CD1c-positive myeloid dendritic cell (primary cell): ENCODE measurements around the gene HMCN2.

Source experiments
- DNase-seq: peaks from one replicate; pipeline ENCODE4 v3.0.0-alpha.2; 2016; ENCODE audit errors: extremely low spot score

The HMCN2 gene

GRCh38 chr9:130411566-130411915, 146.0 kb downstream of the HMCN2 start:
- no peak for DNase-seq

- DNase-seq, result no peak
Observed at GRCh38 chr9:130414081-130414731, 148.6 kb downstream of the HMCN2 start.

GRCh38 chr9:130414910-130415746, 149.6 kb downstream of the HMCN2 start:
- DNase-seq, result peak; percentile 45

- DNase-seq, result no peak
Observed at GRCh38 chr9:130417602-130418001, 152.0 kb downstream of the HMCN2 start.

GRCh38 chr9:130418776-130419175, 153.2 kb downstream of the HMCN2 start:
- DNase-seq, result no peak

GRCh38 chr9:130419521-130420035, 154.0 kb downstream of the HMCN2 start:
- no peak for DNase-seq

- no peak for DNase-seq
Observed at GRCh38 chr9:130421154-130421801, 155.7 kb downstream of the HMCN2 start.

GRCh38 chr9:130421802-130422276, 156.3 kb downstream of the HMCN2 start:
- DNase-seq, result no peak

GRCh38 chr9:130422546-130422945, 157.0 kb downstream of the HMCN2 start:
- no peak for DNase-seq

GRCh38 chr9:130423272-130423671, 157.7 kb downstream of the HMCN2 start:
- DNase-seq, result no peak

- DNase-seq, result no peak
Observed at GRCh38 chr9:130424595-130425454, 159.3 kb downstream of the HMCN2 start.

GRCh38 chr9:130425741-130426466, 160.3 kb downstream of the HMCN2 start:
- DNase-seq, result no peak

GRCh38 chr9:130426467-130426773, 160.9 kb downstream of the HMCN2 start:
- DNase-seq, result no peak

GRCh38 chr9:130426883-130427282, 161.3 kb downstream of the HMCN2 start:
- no peak for DNase-seq

- DNase-seq, result no peak
Observed at GRCh38 chr9:130427326-130427725, 161.8 kb downstream of the HMCN2 start.

GRCh38 chr9:130428086-130428665, 162.6 kb downstream of the HMCN2 start:
- DNase-seq, result no peak

- no peak for DNase-seq
Observed at GRCh38 chr9:130429381-130429780, 163.8 kb downstream of the HMCN2 start.

GRCh38 chr9:130429831-130430230, 164.3 kb downstream of the HMCN2 start:
- no peak for DNase-seq

GRCh38 chr9:130430232-130430631, 164.7 kb downstream of the HMCN2 start:
- DNase-seq, result no peak

- DNase-seq, result no peak
Observed at GRCh38 chr9:130430734-130431535, 165.4 kb downstream of the HMCN2 start.
